ENCODE data around the gene GHRH. TPM values are rescaled to one million over a fixed set of nuclear protein-coding genes. Genes with fewer than 3 reads are reported as not detected.

Gene GHRH
- total RNA-seq, 1 experiment from 2014 or later, result not detected

GRCh38 chr20:37234254-37234581 lies 27.4 kb downstream of the GHRH start:
- Mint-ChIP-seq H3K4me3 (no peak overlapping the region), H3K9me3 (no peaks in the 10 kb centered on the region), H3K27me3 (ENCODE audit: low read depth) (no peaks in the 10 kb centered on the region), H3K27ac (no peak overlapping the region), H3K4me1 (peaks cover 22 to 27% of the 10 kb centered on the region in 2 experiments), H3K36me3 (ENCODE audit: insufficient read depth in 1 of 3, low read depth in 3 of 3) (peaks cover 61 to 93% (median 88%) of the 10 kb centered on the region in 3 experiments; a peak in 6 of 7 replicates)
- Histone ChIP-seq H4K8ac (replicated peaks; ENCODE audit: insufficient read length, low read depth, low read length) (no peak overlapping the region), H2BK20ac (ENCODE audit: low read depth, low read length, poor library complexity, severe bottlenecking) (no peak overlapping the region), H3K4me1 (ENCODE audit: insufficient read depth, low read length) (peaks cover 4% of the 10 kb centered on the region; the same call in 1 of the 2 replicates), H3K4me2 (ENCODE audit: insufficient read depth, insufficient read length, low read length) (no peak overlapping the region), H2BK120ac (ENCODE audit: low read depth, low read length, poor library complexity, severe bottlenecking) (no peak overlapping the region), H3K9ac (ENCODE audit: extremely low read depth, insufficient read length, low read length) (no peak overlapping the region), H3K27ac (ENCODE audit: insufficient read length, low read depth, low read length) (no peak overlapping the region), H3K79me1 (ENCODE audit: insufficient read depth, low read depth, low read length, poor library complexity, severe bottlenecking) (no peaks in the 10 kb centered on the region), H2BK5ac (ENCODE audit: insufficient read length, low read length) (no peak overlapping the region), H3K23me2 (ENCODE audit: insufficient read length, low read depth, low read length, poor library complexity, severe bottlenecking) (no peaks in the 10 kb centered on the region), H4K91ac (ENCODE audit: insufficient read length, low read depth, low read length) (no peak overlapping the region), H2BK15ac (ENCODE audit: low read depth, low read length) (no peak overlapping the region), H4K5ac (ENCODE audit: insufficient read length, low read depth, low read length) (no peak overlapping the region), H4K20me1 (ENCODE audit: control insufficient read depth, insufficient read depth, insufficient read length) (no peaks in the 10 kb centered on the region), H3K23ac (ENCODE audit: insufficient read length, low read depth, low read length) (no peak overlapping the region), H3K27me3 (ENCODE audit: insufficient read depth, low read length) (no peaks in the 10 kb centered on the region), H2AFZ (ENCODE audit: low read length) (no peak overlapping the region), H3K56ac (ENCODE audit: insufficient read length, low read depth, low read length) (no peak overlapping the region), H3K4ac (ENCODE audit: low read depth, low read length) (no peak overlapping the region), H2AK5ac (ENCODE audit: insufficient read length, low read length) (no peak overlapping the region), H3K18ac (ENCODE audit: insufficient read length, low read depth, low read length) (no peak overlapping the region), H3K14ac (ENCODE audit: insufficient read depth, low read length) (no peak overlapping the region), H3K79me2 (ENCODE audit: insufficient read depth, low read length) (no peaks in the 10 kb centered on the region), H3T11ph (ENCODE audit: low read length) (no peak overlapping the region), H3K9me3 (ENCODE audit: control insufficient read depth, low read depth, low read length) (no peaks in the 10 kb centered on the region), H2BK12ac (ENCODE audit: insufficient read length, low read depth, low read length) (no peak overlapping the region)
- no peak for DNase-seq
- no peak for TF ChIP-seq CTCF (conservative IDR thresholded peaks at IDR 0.05)
- no CpG with 5 or more reads among the region's 5 CpGs for WGBS (ENCODE audit: extremely low coverage, insufficient read length, low lambda C conversion rate)
